ENCODE measurements around the gene MPC2. TPM values are rescaled to one million over a fixed set of nuclear protein-coding genes. Genes with fewer than 3 reads are reported as not detected.

MPC2 gene
- total RNA-seq, 1 experiment from 2014 or later: 124 TPM

- TF ChIP-seq CTCF (IDR thresholded peaks at IDR 0.05; ENCODE audit: unreplicated experiment): no peak
- Mint-ChIP-seq H3K36me3 (ENCODE audit: insufficient read depth, unreplicated experiment) (peaks cover 38% of the 10 kb centered on the region), H3K4me3 (ENCODE audit: low read depth, unreplicated experiment) (no peak overlapping the region), H3K4me1 (ENCODE audit: low read depth, unreplicated experiment) (peaks cover 17% of the 10 kb centered on the region), H3K27ac (ENCODE audit: unreplicated experiment) (no peak overlapping the region), H3K9me3 (ENCODE audit: low read depth, unreplicated experiment) (no peaks in the 10 kb centered on the region), H3K27me3 (ENCODE audit: unreplicated experiment) (no peaks in the 10 kb centered on the region)
- CTCF ChIA-PET: no interaction called here
- no TSS peak for BruUV-seq (replicated peaks)
- DNase-seq: no peak
- intact Hi-C loops (cut with micrococcal nuclease; ENCODE audit: unreplicated experiment): no loop called here
Measured at GRCh38 chr1:167940264-167940663, 3.4 kb upstream of the MPC2 start.

GRCh38 chr1:167938080-167938636 lies 1.3 kb upstream of the MPC2 start:
- BruUV-seq (replicated peaks): TSS peak; percentile 46
- no peak for TF ChIP-seq CTCF (IDR thresholded peaks at IDR 0.05; ENCODE audit: unreplicated experiment)
- intact Hi-C loops (cut with micrococcal nuclease; ENCODE audit: unreplicated experiment): loop anchor here (5.0 kb wide), 1 partner anchor 216 kb away; the partner anchor contains the start of gene MPZL1
- peaks cover 20% of the 10 kb centered on the region for H3K4me1 Mint-ChIP-seq (ENCODE audit: low read depth, unreplicated experiment)
- H3K4me3 Mint-ChIP-seq (ENCODE audit: low read depth, unreplicated experiment): peak overlapping the region; percentile 91
- peak overlapping the region; percentile 97 for H3K27ac Mint-ChIP-seq (ENCODE audit: unreplicated experiment)
- CTCF ChIA-PET: no interaction called here
- H3K9me3 Mint-ChIP-seq (ENCODE audit: low read depth, unreplicated experiment): no peaks in the 10 kb centered on the region
- H3K36me3 Mint-ChIP-seq (ENCODE audit: insufficient read depth, unreplicated experiment): peaks cover 50% of the 10 kb centered on the region
- DNase-seq: no peak
- H3K27me3 Mint-ChIP-seq (ENCODE audit: unreplicated experiment): no peaks in the 10 kb centered on the region

- Mint-ChIP-seq H3K4me3 (ENCODE audit: low read depth, unreplicated experiment) (peak overlapping the region; percentile 91), H3K27ac (ENCODE audit: unreplicated experiment) (peak overlapping the region; percentile 97), H3K9me3 (ENCODE audit: low read depth, unreplicated experiment) (no peaks in the 10 kb centered on the region), H3K36me3 (ENCODE audit: insufficient read depth, unreplicated experiment) (peaks cover 50% of the 10 kb centered on the region), H3K4me1 (ENCODE audit: low read depth, unreplicated experiment) (peaks cover 25% of the 10 kb centered on the region), H3K27me3 (ENCODE audit: unreplicated experiment) (no peaks in the 10 kb centered on the region)
- CTCF ChIA-PET: interaction anchor here (0.6 to 2.8 kb wide), 2 partner anchors 8 to 222 kb away, joined by 5 to 14 read pairs; no protein-coding TSS in a partner anchor
- no peak for TF ChIP-seq CTCF (IDR thresholded peaks at IDR 0.05; ENCODE audit: unreplicated experiment)
- DNase-seq: no peak
- intact Hi-C loops (cut with micrococcal nuclease; ENCODE audit: unreplicated experiment): loop anchor here (5.0 kb wide), 1 partner anchor 215 kb away; the partner anchor contains the start of gene MPZL1
- BruUV-seq (replicated peaks): no TSS peak
Measured at GRCh38 chr1:167937709-167938010, 788 bp upstream of the MPC2 start.

GRCh38 chr1:167936068-167936929 lies 573 bp downstream of the MPC2 start, which contains the start of gene DCAF6:
Gene DCAF6 (plus strand): TSS chr1:167936683. CDS start chr1:167936912, 229 bp downstream.
- no TSS peak for BruUV-seq (replicated peaks)
- intact Hi-C loops (cut with micrococcal nuclease; ENCODE audit: unreplicated experiment): loop anchor here (5.0 kb wide), 1 partner anchor 214 kb away; the partner anchor contains the start of gene MPZL1
- peak; percentile 98 for DNase-seq
- Mint-ChIP-seq H3K9me3 (ENCODE audit: low read depth, unreplicated experiment) (no peaks in the 10 kb centered on the region), H3K27ac (ENCODE audit: unreplicated experiment) (peak within 1 kb of the TSS; percentile 97), H3K4me3 (ENCODE audit: low read depth, unreplicated experiment) (peak within 1 kb of the TSS; percentile 91), H3K4me1 (ENCODE audit: low read depth, unreplicated experiment) (peaks cover 26% of the 10 kb centered on the region), H3K36me3 (ENCODE audit: insufficient read depth, unreplicated experiment) (peaks cover 50% of the 10 kb centered on the region), H3K27me3 (ENCODE audit: unreplicated experiment) (no peaks in the 10 kb centered on the region)
- TF ChIP-seq CTCF (IDR thresholded peaks at IDR 0.05; ENCODE audit: unreplicated experiment): no peak
- CTCF ChIA-PET: interaction anchor here (0.5 to 2.8 kb wide), 6 partner anchors 9 to 221 kb away, joined by 3 to 14 read pairs (median 4); no protein-coding TSS in a partner anchor
